A673 (cell line): Measurements from ENCODE around the gene FFAR2. TPM values are rescaled to one million over a fixed set of nuclear protein-coding genes. Genes with fewer than 3 reads are reported as not detected.

Experiments
- Bru-seq: library from RNA; stranded (reverse); fragments of 400-500 nt; gene quantifications from one replicate; lab custom pipeline; 2021; lab: Mats Ljungman, UMichigan
- BruChase-seq, 2 experiments: library from RNA; stranded (reverse); fragments of 400-500 nt; gene quantifications; one replicate each; lab custom pipeline; 2021; lab: Mats Ljungman, UMichigan
- BruUV-seq: library from RNA; stranded (reverse); fragments of 400-500 nt; replicated peaks from 2 replicates; lab custom pipeline; 2021; lab: Mats Ljungman, UMichigan
- CTCF ChIA-PET: fragments of 300-600 bp; sonication (Branson Sonifier 250); formaldehyde crosslinking; loops from one replicate; lab custom pipeline; 2022; ENCODE audit warnings: antibody characterized with exemption; lab: Charles Lee
- POLR2A ChIA-PET: fragments of 300-600 bp; sonication (Branson Sonifier 250); formaldehyde crosslinking; loops from one replicate; lab custom pipeline; 2022; ENCODE audit warnings: antibody characterized with exemption; ENCODE audit not compliant: low non-redundant PET; lab: Charles Lee
- DNase-seq: peaks from one replicate; pipeline ENCODE4 v3.0.0-alpha.2; 2015; ENCODE audit warnings: low spot score
- H3K27ac ChIP-seq: fragments of 200-600 bp; sonication (generic); 2 replicates; pipeline ENCODE4 v1.5.1; 2016; ENCODE audit warnings: mixed run types, low read depth, mild to moderate bottlenecking, mixed read lengths, antibody characterized with exemption, low read length; ENCODE audit not compliant: poor library complexity, severe bottlenecking
- H3K27me3 ChIP-seq: fragments of 200-600 bp; sonication (generic); replicated peaks from 2 replicates; pipeline ENCODE4 v1.6.1; 2017; ENCODE audit warnings: mixed run types, low read depth, mild to moderate bottlenecking, mixed read lengths, antibody characterized with exemption, low read length; ENCODE audit not compliant: insufficient read depth, poor library complexity
- H3K36me3 ChIP-seq: fragments of 200-600 bp; sonication (generic); 2 replicates; pipeline ENCODE4 v1.6.1; 2016; ENCODE audit warnings: mixed run types, mild to moderate bottlenecking, mixed read lengths, antibody characterized with exemption, low read length; ENCODE audit not compliant: insufficient read depth, poor library complexity, severe bottlenecking
- H3K4me1 ChIP-seq: fragments of 200-600 bp; sonication (generic); 2 replicates; pipeline ENCODE4 v1.6.1; 2017; ENCODE audit warnings: mixed run types, mild to moderate bottlenecking, mixed read lengths, antibody characterized with exemption, low read length; ENCODE audit not compliant: insufficient read depth, poor library complexity, severe bottlenecking
- H3K4me3 ChIP-seq: fragments of 200-600 bp; sonication (generic); 2 replicates; pipeline ENCODE4 v1.5.1; 2016; ENCODE audit warnings: low read depth, mixed run types, mild to moderate bottlenecking, mixed read lengths, low read length; ENCODE audit not compliant: poor library complexity, severe bottlenecking
- H3K9me3 ChIP-seq: fragments of 200-600 bp; sonication (generic); 2 replicates; pipeline ENCODE4 v1.6.1; 2016; ENCODE audit warnings: mixed run types, low read depth, mild to moderate bottlenecking, mixed read lengths, antibody characterized with exemption, low read length; ENCODE audit not compliant: poor library complexity, severe bottlenecking
- EZH2 ChIP-seq: fragments of 200-600 bp; sonication (generic); IDR thresholded peaks from 2 replicates; pipeline ENCODE4 v1.6.1; 2017; ENCODE audit warnings: borderline replicate concordance, low read depth, mild to moderate bottlenecking, mixed read lengths, antibody characterized with exemption, low read length; ENCODE audit not compliant: poor library complexity, severe bottlenecking
- intact Hi-C: fragments of 100-400 bp; cut with micrococcal nuclease; formaldehyde crosslinking; loops from one replicate; pipeline ENCODE4 v1.10.0; 2022; ENCODE audit not compliant: unreplicated experiment
- long read RNA-seq: library from polyadenylated mRNA; stranded (forward); transcript quantifications from one replicate; pipeline ENCODE4 v2.0.0, GENCODE V29; 2022
- total RNA-seq: library from RNA; stranded (reverse); gene quantifications from 2 replicates; pipeline ENCODE4 v1.2.3, GENCODE V29; 2021
- TF ChIP-seq, protein P1 (sequence below): fragments of 300-800, 200-600 bp; sonication (generic); conservative IDR thresholded peaks from 2 replicates; pipeline ENCODE4 v1.5.1; 2017; ENCODE audit warnings: low read depth, mild to moderate bottlenecking, antibody characterized with exemption, low read length, moderate library complexity, mixed read lengths

The FFAR2 gene
- total RNA-seq (not detected in 2 replicates), Bru-seq, nascent RNA (not detected), BruChase-seq, experiment 1, labeled RNA remaining after a 2-hour chase (not detected), BruChase-seq, experiment 2, labeled RNA remaining after a 6-hour chase (not detected)
- long read RNA-seq = 0 reads

DNA sequence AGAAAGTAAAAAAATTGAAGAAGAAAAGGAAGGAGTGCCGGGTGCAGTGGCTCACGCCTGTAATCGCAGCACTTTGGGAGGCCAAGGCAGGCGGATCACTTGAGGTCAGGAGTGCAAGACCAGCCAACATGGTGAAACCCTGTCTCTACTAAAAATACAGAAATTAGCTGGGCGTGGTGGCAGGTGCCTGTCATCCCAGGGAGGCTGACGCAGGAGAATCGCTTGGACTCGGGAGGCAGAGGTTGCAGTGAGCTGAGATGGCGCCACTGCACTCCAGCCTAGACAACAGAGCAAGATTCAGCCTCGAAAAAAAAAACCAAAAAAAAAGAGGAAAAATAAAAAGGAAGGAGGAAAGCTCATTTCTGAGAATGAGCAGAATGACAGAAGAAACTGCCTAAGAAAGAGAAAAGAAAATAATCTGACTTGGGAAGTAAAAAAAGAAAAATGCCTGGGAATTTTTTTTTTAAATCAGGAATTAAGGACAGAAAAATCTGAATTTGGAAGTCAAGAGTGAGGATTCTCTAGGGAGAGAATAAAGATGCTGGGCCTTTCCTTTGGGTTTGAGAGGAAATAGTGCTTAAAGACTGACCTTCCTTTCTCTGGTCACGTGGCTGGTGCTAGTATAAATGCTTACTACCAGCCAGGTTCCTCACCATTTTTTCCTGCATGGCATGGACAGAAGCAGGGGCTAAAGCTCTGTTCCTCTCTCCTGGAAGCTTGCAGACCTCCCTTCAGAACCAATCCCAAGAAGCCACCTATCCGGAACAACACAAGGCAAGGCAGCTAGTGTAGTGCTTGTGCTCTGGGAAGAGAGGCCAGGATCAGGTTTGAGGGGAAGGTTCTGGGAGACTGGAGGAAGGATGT is at the start of gene FFAR2:
Gene FFAR2, plus strand, starts transcription at position 652 of the 864 bp plus-strand sequence. CDS start 1,458 bp downstream, outside the sequence.
- Histone ChIP-seq H3K27me3 (peaks cover 26% of the 10 kb centered on the region), H3K4me1 (no peaks in the 10 kb centered on the region), H3K9me3 (no peaks in the 10 kb centered on the region), H3K27ac (no peak within 1 kb of the TSS), H3K4me3 (no peak within 1 kb of the TSS), H3K36me3 (no peaks in the 10 kb centered on the region)
- ChIA-PET CTCF (no interaction called here), POLR2A (no interaction called here)
- no peak for DNase-seq
- intact Hi-C loops = no loop called here
- no TSS peak for BruUV-seq
- no peak for TF ChIP-seq EZH2
- TF ChIP-seq, protein P1, sequence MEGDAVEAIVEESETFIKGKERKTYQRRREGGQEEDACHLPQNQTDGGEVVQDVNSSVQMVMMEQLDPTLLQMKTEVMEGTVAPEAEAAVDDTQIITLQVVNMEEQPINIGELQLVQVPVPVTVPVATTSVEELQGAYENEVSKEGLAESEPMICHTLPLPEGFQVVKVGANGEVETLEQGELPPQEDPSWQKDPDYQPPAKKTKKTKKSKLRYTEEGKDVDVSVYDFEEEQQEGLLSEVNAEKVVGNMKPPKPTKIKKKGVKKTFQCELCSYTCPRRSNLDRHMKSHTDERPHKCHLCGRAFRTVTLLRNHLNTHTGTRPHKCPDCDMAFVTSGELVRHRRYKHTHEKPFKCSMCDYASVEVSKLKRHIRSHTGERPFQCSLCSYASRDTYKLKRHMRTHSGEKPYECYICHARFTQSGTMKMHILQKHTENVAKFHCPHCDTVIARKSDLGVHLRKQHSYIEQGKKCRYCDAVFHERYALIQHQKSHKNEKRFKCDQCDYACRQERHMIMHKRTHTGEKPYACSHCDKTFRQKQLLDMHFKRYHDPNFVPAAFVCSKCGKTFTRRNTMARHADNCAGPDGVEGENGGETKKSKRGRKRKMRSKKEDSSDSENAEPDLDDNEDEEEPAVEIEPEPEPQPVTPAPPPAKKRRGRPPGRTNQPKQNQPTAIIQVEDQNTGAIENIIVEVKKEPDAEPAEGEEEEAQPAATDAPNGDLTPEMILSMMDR = no peak

DNA sequence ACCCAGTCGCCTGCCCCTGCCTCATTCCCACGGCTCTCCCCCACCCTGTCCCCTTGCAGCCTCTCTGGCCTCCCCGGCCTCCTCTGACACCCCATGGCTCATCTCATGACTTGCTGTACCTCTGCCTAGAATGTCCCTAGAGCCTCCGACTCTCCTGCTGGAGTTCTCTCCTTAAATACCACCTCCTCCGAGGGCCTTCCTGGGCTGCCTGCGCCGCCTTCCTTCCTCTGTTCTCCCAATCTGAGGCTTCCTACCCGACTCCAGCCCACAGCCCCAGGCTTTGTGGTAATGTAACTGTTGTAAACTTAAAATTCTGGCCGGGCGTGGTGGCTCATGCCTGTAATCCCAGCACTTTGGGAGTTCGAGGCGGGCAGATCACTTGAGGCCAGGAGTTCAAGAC is 49.5 kb upstream of the FFAR2 start:
- Histone ChIP-seq H3K9me3 (no peaks in the 10 kb centered on the region), H3K4me3 (no peak overlapping the region), H3K4me1 (no peaks in the 10 kb centered on the region), H3K27ac (no peak overlapping the region), H3K36me3 (no peaks in the 10 kb centered on the region), H3K27me3 (no peaks in the 10 kb centered on the region)
- no TSS peak for BruUV-seq
- intact Hi-C loops = no loop called here
- DNase-seq = no peak
- POLR2A ChIA-PET = no interaction called here
- no peak for TF ChIP-seq EZH2
- TF ChIP-seq, protein P1 = no peak
- CTCF ChIA-PET = no interaction called here

DNA sequence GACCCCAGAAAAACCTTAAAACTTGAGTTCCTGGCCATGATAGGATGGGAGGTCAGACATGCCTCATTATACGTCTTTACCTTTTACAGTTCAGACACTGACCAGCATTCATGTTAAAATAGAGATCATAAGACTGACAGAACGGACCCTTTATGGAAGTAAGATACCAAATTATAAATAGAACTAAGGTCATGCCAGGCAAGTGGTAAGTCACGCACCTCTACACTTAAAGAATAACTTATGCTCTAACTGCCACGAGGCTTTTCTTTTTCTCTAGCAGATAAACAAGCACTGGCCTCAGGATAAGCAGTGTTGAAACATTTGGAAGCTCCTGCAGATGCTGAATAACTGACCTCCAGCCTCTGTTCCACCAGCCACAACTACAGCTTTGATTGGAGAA is 48.8 kb upstream of the FFAR2 start:
- DNase-seq = no peak
- H3K36me3 ChIP-seq = no peaks in the 10 kb centered on the region
- H3K4me1 ChIP-seq = no peaks in the 10 kb centered on the region
- H3K27ac ChIP-seq = no peak overlapping the region
- no peak overlapping the region for H3K4me3 ChIP-seq
- intact Hi-C loops = no loop called here
- TF ChIP-seq EZH2 = no peak
- TF ChIP-seq, protein P1 = no peak
- no peaks in the 10 kb centered on the region for H3K27me3 ChIP-seq
- POLR2A ChIA-PET = no interaction called here
- CTCF ChIA-PET = no interaction called here
- BruUV-seq = no TSS peak
- H3K9me3 ChIP-seq = no peaks in the 10 kb centered on the region
